Measurements from ENCODE around the gene DISC1.

The DISC1 gene

DNA sequence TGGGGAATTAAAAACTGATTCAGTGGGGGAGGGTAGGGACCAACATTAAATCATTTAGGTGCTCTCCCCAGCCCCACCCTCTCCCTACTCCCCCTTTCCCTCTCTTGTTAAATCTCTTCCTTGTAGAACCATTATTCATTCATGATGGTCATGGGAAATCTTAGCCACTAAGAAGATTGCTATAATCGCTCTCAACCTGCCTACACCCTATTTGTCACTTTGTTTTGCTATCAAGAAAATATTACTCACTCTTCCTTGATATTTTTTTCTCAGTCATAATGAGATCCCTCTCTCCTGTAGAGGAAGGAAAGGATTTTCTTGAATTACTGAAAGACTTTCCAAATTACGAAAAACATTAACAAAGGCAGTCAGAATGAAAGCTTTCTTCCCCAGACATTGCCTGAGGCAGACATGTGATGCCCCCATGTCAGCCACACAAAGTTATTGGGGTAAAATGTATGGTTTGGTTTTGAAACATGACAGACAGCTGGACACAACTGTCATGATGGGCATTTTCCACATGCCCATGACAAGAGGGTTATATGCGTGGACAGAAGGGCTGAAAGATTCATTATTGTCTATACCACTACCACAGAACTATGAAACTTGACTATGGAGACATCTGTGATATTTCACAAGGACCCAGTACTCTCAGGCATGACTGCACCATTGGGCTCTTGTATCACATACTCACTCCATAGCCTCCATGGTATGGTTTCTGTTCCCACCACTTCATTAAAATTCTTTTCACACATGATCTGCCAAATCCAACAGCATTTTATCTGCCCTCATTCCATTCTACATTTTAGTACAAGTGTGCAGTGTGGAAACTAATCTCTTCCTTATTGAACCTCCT lies 420.1 kb downstream of the DISC1 start:
- TF ChIP-seq, protein P1, sequence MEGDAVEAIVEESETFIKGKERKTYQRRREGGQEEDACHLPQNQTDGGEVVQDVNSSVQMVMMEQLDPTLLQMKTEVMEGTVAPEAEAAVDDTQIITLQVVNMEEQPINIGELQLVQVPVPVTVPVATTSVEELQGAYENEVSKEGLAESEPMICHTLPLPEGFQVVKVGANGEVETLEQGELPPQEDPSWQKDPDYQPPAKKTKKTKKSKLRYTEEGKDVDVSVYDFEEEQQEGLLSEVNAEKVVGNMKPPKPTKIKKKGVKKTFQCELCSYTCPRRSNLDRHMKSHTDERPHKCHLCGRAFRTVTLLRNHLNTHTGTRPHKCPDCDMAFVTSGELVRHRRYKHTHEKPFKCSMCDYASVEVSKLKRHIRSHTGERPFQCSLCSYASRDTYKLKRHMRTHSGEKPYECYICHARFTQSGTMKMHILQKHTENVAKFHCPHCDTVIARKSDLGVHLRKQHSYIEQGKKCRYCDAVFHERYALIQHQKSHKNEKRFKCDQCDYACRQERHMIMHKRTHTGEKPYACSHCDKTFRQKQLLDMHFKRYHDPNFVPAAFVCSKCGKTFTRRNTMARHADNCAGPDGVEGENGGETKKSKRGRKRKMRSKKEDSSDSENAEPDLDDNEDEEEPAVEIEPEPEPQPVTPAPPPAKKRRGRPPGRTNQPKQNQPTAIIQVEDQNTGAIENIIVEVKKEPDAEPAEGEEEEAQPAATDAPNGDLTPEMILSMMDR (conservative IDR thresholded peaks at IDR 0.05) = no peak
- no peak for TF ChIP-seq ZFX (IDR thresholded peaks at IDR 0.05)
- no peak overlapping the region for H3K27ac ChIP-seq

- TF ChIP-seq, protein P1 (conservative IDR thresholded peaks at IDR 0.05) = peak; percentile 40
- no peak for TF ChIP-seq ZFX (IDR thresholded peaks at IDR 0.05)
- H3K27ac ChIP-seq = no peak overlapping the region
These were observed 420.9 kb downstream of the DISC1 start for GRCh38 chr1:232047473-232047872.

DNA sequence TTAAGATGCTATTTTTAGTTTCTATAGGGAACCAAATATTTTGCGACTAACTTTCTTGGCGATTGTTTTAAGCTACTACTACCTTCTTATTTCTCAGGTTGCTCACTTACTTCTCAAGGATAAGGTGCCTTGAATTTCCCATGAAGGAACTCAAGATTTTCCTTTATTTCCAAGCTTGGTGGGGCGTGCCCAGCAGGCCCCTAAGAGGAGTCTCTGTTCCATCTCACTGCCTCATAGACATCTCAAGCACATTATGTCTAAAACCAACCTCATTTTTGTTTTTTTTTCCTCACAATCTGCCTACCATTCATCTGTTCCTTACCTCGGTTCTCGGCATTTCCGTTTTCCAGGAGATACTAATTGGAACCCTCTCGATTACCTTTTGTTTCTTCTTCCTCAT lies 421.9 kb downstream of the DISC1 start:
- no peak overlapping the region for H3K27ac ChIP-seq
- TF ChIP-seq, protein P1 (conservative IDR thresholded peaks at IDR 0.05) = no peak
- no peak for TF ChIP-seq ZFX (IDR thresholded peaks at IDR 0.05)

GRCh38 chr1:232049335-232049734 lies 422.7 kb downstream of the DISC1 start:
- H3K27ac ChIP-seq = no peak overlapping the region
- TF ChIP-seq ZFX (IDR thresholded peaks at IDR 0.05) = no peak

- TF ChIP-seq ZFX (IDR thresholded peaks at IDR 0.05) = no peak
- TF ChIP-seq, protein P1 (conservative IDR thresholded peaks at IDR 0.05) = no peak
- H3K27ac ChIP-seq = no peak overlapping the region
These were observed 430.8 kb downstream of the DISC1 start for GRCh38 chr1:232057217-232057895.

- H3K27ac ChIP-seq = no peak overlapping the region
- TF ChIP-seq ZFX (IDR thresholded peaks at IDR 0.05) = no peak
- TF ChIP-seq, protein P1 (conservative IDR thresholded peaks at IDR 0.05) = no peak
These were observed 431.3 kb downstream of the DISC1 start for GRCh38 chr1:232057896-232058274.

DNA sequence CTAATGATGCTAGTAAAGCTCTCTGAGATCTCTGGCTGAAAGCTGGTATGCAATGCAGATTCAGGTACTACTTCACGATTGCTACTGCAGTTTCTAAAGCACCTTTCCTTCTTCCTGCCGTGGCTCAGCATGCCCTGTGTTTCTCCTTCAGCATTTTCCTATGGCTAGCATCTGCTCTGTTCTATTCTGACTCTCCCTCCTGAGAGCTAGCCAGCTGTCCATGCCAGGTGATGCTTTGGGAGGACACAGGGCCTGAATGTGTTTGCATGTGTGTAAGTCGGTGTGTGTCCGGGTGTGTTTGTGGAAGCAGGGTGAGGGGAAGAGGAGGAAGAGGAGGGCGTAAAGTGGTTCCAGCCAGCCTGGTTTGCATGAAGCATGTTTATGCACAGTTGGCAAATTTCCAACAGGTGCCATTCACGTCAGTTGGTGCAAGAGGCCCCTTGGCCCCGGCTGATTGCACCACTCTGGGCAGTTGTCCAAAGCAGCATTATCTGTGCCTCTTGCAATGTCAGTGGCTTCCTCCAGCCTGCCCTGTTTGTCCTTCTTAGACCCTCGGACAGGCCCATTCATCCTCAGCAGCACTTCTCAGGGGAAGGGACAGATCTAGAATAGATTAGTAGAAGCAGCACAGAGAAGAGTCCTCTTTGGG lies 433.3 kb downstream of the DISC1 start:
- H3K27ac ChIP-seq = no peak overlapping the region
- no peak for TF ChIP-seq ZFX (IDR thresholded peaks at IDR 0.05)
- TF ChIP-seq, protein P1 (conservative IDR thresholded peaks at IDR 0.05) = no peak
